Upper lobe of left lung (tissue), 4 donors: ENCODE results near the gene NOL4L.

Source experiments
- EP300 ChIP-seq, 4 donors: sonication (generic); formaldehyde crosslinking; IDR thresholded peaks; one replicate each; pipeline ENCODE4 v1.5.1; 2017; ENCODE audit warnings: antibody characterized with exemption in 4 of 4, control low read depth in 2 of 4
- TF ChIP-seq, protein P1 (sequence below), 6 experiments: fragments of 450-650 bp in 4 of 6; fragments of 200-600 bp in 2 of 6; sonication (generic) in 2 of 6; IDR thresholded peaks; one replicate each; pipeline ENCODE4 v1.5.1; 2016 to 2019; ENCODE audit warnings: antibody characterized with exemption in 6 of 6

DNA sequence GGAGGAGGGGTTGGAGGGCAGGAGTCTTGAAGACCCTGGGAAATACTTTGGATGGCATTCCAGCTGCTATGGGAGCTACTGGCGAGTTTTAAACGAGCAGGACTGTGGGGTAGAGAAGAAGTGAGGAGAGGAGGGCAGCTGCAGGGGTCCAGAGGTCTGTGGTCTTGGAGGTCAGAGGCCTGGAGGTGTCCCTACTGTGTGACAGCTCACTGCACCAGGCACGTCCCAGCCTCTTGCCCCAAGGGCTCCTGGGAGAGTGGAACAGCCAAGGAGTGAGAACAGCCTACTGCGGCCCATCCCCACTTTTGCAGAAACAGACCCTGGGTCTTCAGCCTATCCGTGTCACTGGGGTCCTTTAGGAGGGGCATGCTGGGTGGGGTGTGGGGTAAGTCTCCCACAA lies 2.9 kb upstream of the NOL4L start:
- TF ChIP-seq EP300 (IDR thresholded peaks at IDR 0.05) = no peak
- TF ChIP-seq, protein P1, sequence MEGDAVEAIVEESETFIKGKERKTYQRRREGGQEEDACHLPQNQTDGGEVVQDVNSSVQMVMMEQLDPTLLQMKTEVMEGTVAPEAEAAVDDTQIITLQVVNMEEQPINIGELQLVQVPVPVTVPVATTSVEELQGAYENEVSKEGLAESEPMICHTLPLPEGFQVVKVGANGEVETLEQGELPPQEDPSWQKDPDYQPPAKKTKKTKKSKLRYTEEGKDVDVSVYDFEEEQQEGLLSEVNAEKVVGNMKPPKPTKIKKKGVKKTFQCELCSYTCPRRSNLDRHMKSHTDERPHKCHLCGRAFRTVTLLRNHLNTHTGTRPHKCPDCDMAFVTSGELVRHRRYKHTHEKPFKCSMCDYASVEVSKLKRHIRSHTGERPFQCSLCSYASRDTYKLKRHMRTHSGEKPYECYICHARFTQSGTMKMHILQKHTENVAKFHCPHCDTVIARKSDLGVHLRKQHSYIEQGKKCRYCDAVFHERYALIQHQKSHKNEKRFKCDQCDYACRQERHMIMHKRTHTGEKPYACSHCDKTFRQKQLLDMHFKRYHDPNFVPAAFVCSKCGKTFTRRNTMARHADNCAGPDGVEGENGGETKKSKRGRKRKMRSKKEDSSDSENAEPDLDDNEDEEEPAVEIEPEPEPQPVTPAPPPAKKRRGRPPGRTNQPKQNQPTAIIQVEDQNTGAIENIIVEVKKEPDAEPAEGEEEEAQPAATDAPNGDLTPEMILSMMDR (IDR thresholded peaks at IDR 0.05) = no peak
